ENCODE results near the gene ZNF343.

GRCh38 chr20:2483504-2483903 is 25.2 kb downstream of the ZNF343 start:
- TF ChIP-seq SIN3A (IDR thresholded peaks at IDR 0.05; ENCODE audit: low read depth, low read length) (no peak), CTCF (IDR thresholded peaks at IDR 0.05 in 2 of 3, conservative IDR thresholded peaks at IDR 0.05 in 1 of 3; ENCODE audit: control insufficient read depth in 2 of 3, extremely low read depth in 1 of 3, insufficient read depth in 1 of 3, low read depth in 3 of 3, low read length in 3 of 3) (no peak), PBX3 (IDR thresholded peaks at IDR 0.05; ENCODE audit: insufficient replicate concordance, low read depth, low read length) (no peak), TAF1 (IDR thresholded peaks at IDR 0.05; ENCODE audit: borderline replicate concordance, low read depth, low read length) (no peak)
